A673 (cell line): ENCODE measurements around the gene QRFPR. TPM values are rescaled to one million over a fixed set of nuclear protein-coding genes. Genes with fewer than 3 reads are reported as not detected.

Experiments used
- BruUV-seq: library from RNA; stranded (reverse); fragments of 400-500 nt; replicated peaks from 2 replicates; lab custom pipeline; 2021; lab: Mats Ljungman, UMichigan
- CTCF ChIA-PET: fragments of 300-600 bp; sonication (Branson Sonifier 250); formaldehyde crosslinking; loops from one replicate; lab custom pipeline; 2022; ENCODE audit warnings: antibody characterized with exemption; lab: Charles Lee
- POLR2A ChIA-PET: fragments of 300-600 bp; sonication (Branson Sonifier 250); formaldehyde crosslinking; loops from one replicate; lab custom pipeline; 2022; ENCODE audit warnings: antibody characterized with exemption; ENCODE audit not compliant: low non-redundant PET; lab: Charles Lee
- DNase-seq: peaks from one replicate; pipeline ENCODE4 v3.0.0-alpha.2; 2015; ENCODE audit warnings: low spot score
- H3K27ac ChIP-seq: fragments of 200-600 bp; sonication (generic); 2 replicates; pipeline ENCODE4 v1.5.1; 2016; ENCODE audit warnings: mixed run types, low read depth, mild to moderate bottlenecking, mixed read lengths, antibody characterized with exemption, low read length; ENCODE audit not compliant: poor library complexity, severe bottlenecking
- H3K27me3 ChIP-seq: fragments of 200-600 bp; sonication (generic); replicated peaks from 2 replicates; pipeline ENCODE4 v1.6.1; 2017; ENCODE audit warnings: mixed run types, low read depth, mild to moderate bottlenecking, mixed read lengths, antibody characterized with exemption, low read length; ENCODE audit not compliant: insufficient read depth, poor library complexity
- H3K36me3 ChIP-seq: fragments of 200-600 bp; sonication (generic); 2 replicates; pipeline ENCODE4 v1.6.1; 2016; ENCODE audit warnings: mixed run types, mild to moderate bottlenecking, mixed read lengths, antibody characterized with exemption, low read length; ENCODE audit not compliant: insufficient read depth, poor library complexity, severe bottlenecking
- H3K4me1 ChIP-seq: fragments of 200-600 bp; sonication (generic); 2 replicates; pipeline ENCODE4 v1.6.1; 2017; ENCODE audit warnings: mixed run types, mild to moderate bottlenecking, mixed read lengths, antibody characterized with exemption, low read length; ENCODE audit not compliant: insufficient read depth, poor library complexity, severe bottlenecking
- H3K4me3 ChIP-seq: fragments of 200-600 bp; sonication (generic); 2 replicates; pipeline ENCODE4 v1.5.1; 2016; ENCODE audit warnings: low read depth, mixed run types, mild to moderate bottlenecking, mixed read lengths, low read length; ENCODE audit not compliant: poor library complexity, severe bottlenecking
- H3K9me3 ChIP-seq: fragments of 200-600 bp; sonication (generic); 2 replicates; pipeline ENCODE4 v1.6.1; 2016; ENCODE audit warnings: mixed run types, low read depth, mild to moderate bottlenecking, mixed read lengths, antibody characterized with exemption, low read length; ENCODE audit not compliant: poor library complexity, severe bottlenecking
- CTCF ChIP-seq: fragments of 300-800, 200-600 bp; sonication (generic); conservative IDR thresholded peaks from 2 replicates; pipeline ENCODE4 v1.5.1; 2017; ENCODE audit warnings: low read depth, mild to moderate bottlenecking, antibody characterized with exemption, low read length, moderate library complexity, mixed read lengths
- EZH2 ChIP-seq: fragments of 200-600 bp; sonication (generic); IDR thresholded peaks from 2 replicates; pipeline ENCODE4 v1.6.1; 2017; ENCODE audit warnings: borderline replicate concordance, low read depth, mild to moderate bottlenecking, mixed read lengths, antibody characterized with exemption, low read length; ENCODE audit not compliant: poor library complexity, severe bottlenecking
- intact Hi-C: fragments of 100-400 bp; cut with micrococcal nuclease; formaldehyde crosslinking; loops from one replicate; pipeline ENCODE4 v1.10.0; 2022; ENCODE audit not compliant: unreplicated experiment
- total RNA-seq: library from RNA; stranded (reverse); gene quantifications from 2 replicates; pipeline ENCODE4 v1.2.3, GENCODE V29; 2021

The QRFPR gene
- total RNA-seq, 1 experiment from 2014 or later = 32.2 TPM

GRCh38 chr4:121306931-121307330 is 73.9 kb downstream of the QRFPR start:
- Histone ChIP-seq H3K4me1 (no peaks in the 10 kb centered on the region), H3K27me3 (no peaks in the 10 kb centered on the region), H3K4me3 (no peak overlapping the region), H3K9me3 (no peaks in the 10 kb centered on the region), H3K27ac (no peak overlapping the region), H3K36me3 (no peaks in the 10 kb centered on the region)
- ChIA-PET POLR2A (no interaction called here), CTCF (interaction anchor here (1.1 kb wide), 1 partner anchor 114 kb away, joined by 5 read pairs; no protein-coding TSS in a partner anchor)
- TF ChIP-seq CTCF (no peak), EZH2 (no peak)
- no peak for DNase-seq
- BruUV-seq = no TSS peak
- intact Hi-C loops = loop anchor here (2.0 to 10.0 kb wide), 2 partner anchors 114 to 192 kb away; no protein-coding TSS in a partner anchor

- Histone ChIP-seq H3K36me3 (no peaks in the 10 kb centered on the region), H3K4me1 (no peaks in the 10 kb centered on the region), H3K27me3 (no peaks in the 10 kb centered on the region), H3K9me3 (no peaks in the 10 kb centered on the region), H3K4me3 (no peak overlapping the region), H3K27ac (no peak overlapping the region)
- ChIA-PET CTCF (no interaction called here), POLR2A (interaction anchor here (0.7 kb wide), 1 partner anchor 518 kb away, joined by 3 read pairs; no protein-coding TSS in a partner anchor)
- intact Hi-C loops = loop anchor here (10.0 kb wide), 1 partner anchor 190 kb away; no protein-coding TSS in a partner anchor
- TF ChIP-seq CTCF (no peak), EZH2 (no peak)
- no peak for DNase-seq
- no TSS peak for BruUV-seq
Measured at GRCh38 chr4:121304893-121305292, 75.9 kb downstream of the QRFPR start.

GRCh38 chr4:121299367-121299766 is 81.5 kb downstream of the QRFPR start:
- ChIA-PET POLR2A (no interaction called here), CTCF (no interaction called here)
- intact Hi-C loops = no loop called here

More at GRCh38 chr4:121299367-121299766, 81.5 kb downstream of the QRFPR start:
- BruUV-seq = no TSS peak
- TF ChIP-seq CTCF = no peak
- TF ChIP-seq EZH2 = no peak
- H3K36me3 ChIP-seq = no peaks in the 10 kb centered on the region
- H3K9me3 ChIP-seq = no peaks in the 10 kb centered on the region
- H3K27me3 ChIP-seq = no peaks in the 10 kb centered on the region
- DNase-seq = no peak
- H3K27ac ChIP-seq = no peak overlapping the region
- no peak overlapping the region for H3K4me3 ChIP-seq
- no peaks in the 10 kb centered on the region for H3K4me1 ChIP-seq
